ENCODE data around the gene CNTF. TPM values are rescaled to one million over a fixed set of nuclear protein-coding genes. Genes with fewer than 3 reads are reported as not detected.

CNTF gene
- total RNA-seq, 1 donor from 2014 or later: 1.2 TPM

Other genes starting within 250 kb of the CNTF start
- not detected for gene OR5B3, start 215.8 kb upstream of the CNTF start, total RNA-seq
- not detected for gene OR5B2, start 194.5 kb upstream of the CNTF start, total RNA-seq
- gene OR5B12, start 180.4 kb upstream of the CNTF start, total RNA-seq: not detected
- gene OR5B21, start 114.6 kb upstream of the CNTF start, total RNA-seq: not detected
- 2.0 TPM for gene LPXN, start 46.8 kb upstream of the CNTF start, total RNA-seq
- 39.3 TPM for gene ZFP91, start 43.6 kb upstream of the CNTF start, total RNA-seq
- 0.25 TPM for gene GLYAT, start 109.3 kb downstream of the CNTF start, total RNA-seq
- 0.74 TPM for gene GLYATL2, start 222.0 kb downstream of the CNTF start, total RNA-seq